Fibroblast of peridontal ligament (primary cell): ENCODE data around the gene SMARCAD1.
"Not testable (repeated sequence)": the region's sequence is repeated elsewhere in the genome, so short reads cannot be mapped to it uniquely, and the experiment has no call there.

Experiments used
- DNase-seq: peaks from one replicate; pipeline ENCODE4 v3.0.0-alpha.2; 2010; ENCODE audit errors: extremely low read depth

The SMARCAD1 gene

DNA sequence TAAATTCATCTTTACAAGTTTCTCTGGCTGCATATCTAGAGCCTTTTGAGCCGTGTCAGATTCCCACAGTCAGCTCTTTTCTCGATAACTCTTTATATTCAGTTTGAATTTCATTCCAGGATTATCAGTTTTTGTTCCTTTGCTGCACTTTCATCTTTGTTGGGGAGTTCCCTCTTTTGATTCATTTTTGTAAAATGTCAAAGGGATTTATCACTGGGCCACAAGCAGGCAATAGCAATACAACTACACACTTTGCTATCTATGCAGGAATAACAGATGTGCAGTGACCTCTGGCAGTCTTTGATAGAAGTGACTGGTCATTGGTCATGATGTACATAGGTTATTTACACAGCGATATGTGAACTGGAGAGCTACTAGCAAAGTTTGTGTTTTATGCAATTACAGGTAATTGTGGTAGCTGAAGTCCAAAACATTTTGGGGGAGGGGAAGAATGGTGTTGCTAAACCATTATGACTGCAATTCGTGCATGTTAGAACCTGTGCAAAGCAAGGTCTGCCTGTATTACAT lies 91.1 kb downstream of the SMARCAD1 start:
- no peak for DNase-seq

DNA sequence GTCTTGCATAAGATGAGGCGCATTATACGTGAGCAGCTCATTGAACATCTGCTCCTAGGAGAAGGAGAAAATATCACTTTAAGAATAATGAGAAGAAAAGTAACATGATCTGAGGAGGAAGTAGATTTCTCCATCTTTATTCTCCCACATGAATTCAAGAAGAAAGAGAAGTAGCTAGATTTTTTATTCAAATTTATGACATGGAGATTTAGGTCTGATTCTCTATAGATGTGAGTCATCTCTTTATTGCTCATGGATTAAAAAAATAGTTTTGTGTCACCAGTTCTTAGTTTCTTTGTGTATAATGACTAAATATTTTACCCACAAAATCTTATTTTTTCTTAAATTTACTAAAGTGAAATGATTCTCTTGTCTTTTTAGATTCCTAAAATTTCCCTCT lies 94.5 kb downstream of the SMARCAD1 start:
- peak; percentile 11 for DNase-seq

- DNase-seq: peak; percentile 65
These were observed 96.8 kb downstream of the SMARCAD1 start for GRCh38 chr4:94304365-94304971.

DNA sequence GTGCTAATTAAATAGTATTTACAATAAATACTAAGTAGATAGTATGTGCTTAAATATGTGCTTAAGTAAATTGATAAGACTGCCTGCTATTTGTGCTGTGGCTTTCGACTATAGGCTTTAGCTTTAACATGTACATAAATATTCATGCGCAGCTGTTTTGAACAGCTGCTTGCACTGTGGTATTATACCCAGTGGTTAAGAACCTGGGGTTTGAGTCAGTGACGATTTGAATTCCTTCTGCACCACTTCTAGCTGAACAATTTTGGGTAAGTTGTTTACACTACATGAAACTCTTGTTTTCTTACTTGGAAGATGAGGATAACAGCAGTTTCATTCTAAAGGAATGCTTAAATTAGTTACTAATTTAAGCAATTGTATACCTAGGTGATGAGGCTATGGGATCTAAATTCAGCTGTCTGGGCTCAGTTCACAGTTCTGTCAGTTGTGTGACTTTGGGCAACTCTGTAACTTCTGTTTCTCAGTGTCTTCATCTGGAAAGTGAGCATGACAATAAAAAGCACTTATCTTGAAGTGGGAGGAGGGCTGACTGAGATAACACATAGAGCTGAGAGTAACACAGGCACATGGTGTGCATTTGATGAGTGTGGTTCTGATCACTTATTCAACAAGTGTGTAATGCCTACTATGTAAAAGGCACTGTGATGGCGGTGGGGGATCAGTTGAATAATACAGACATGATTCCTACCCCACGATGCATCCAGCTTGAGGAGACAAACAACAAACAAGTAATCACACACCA lies 98.0 kb downstream of the SMARCAD1 start:
- peak; percentile 54 for DNase-seq

- no peak for DNase-seq
These were observed 99.0 kb downstream of the SMARCAD1 start for GRCh38 chr4:94306713-94307112.

DNA sequence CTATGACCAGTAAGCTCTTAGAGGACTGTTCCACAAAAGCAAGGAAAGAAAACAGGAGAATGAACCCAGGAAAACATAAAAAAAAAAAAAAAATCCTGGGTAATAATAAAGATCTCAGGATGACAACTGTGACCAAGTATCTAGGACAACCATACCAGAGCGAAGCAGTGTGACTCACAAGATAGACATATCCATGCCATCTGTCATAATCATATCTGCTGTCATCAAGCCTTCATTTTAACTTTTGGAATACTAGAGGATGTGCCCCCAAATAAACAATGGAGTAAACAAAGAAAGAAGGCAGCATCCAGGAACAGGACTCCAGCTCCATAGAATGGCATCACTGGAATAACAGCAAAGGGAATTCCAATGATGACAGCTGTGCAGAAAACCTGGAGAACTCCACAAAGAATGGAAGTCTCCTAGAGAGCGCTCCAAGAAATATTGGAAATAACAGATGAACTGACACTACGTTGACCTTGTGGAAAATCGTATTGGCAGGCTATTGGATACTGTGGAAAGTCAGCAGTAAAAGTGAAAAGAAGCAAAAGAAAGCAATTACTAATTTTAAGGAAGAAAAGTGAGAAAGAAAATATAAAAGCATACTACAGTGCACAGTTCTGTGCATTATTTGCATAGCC lies 99.7 kb downstream of the SMARCAD1 start:
- DNase-seq: no peak

DNA sequence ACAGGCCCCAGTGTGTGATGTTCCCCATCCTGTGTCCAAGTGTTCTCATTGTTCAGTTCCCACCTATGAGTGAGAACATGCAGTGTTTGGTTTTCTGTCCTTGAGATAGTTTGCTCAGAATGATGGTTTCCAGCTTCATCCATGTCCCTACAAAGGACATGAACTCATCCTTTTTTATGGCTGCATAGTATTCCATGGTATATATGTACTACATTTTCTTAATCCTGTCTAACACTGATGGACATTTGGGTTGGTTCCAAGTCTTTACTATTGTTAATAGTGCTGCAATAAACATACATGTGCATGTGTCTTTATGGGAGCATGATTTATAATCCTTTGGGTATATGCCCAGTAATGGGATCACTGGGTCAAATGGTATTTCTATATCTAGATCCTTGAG lies 112.3 kb downstream of the SMARCAD1 start:
- not testable (repeated sequence) for DNase-seq

GRCh38 chr4:94325835-94326234 lies 118.2 kb downstream of the SMARCAD1 start:
- DNase-seq: no peak

- no peak for DNase-seq
These were observed 122.3 kb downstream of the SMARCAD1 start for GRCh38 chr4:94329933-94330332.

- DNase-seq: no peak
These were observed 125.4 kb downstream of the SMARCAD1 start for GRCh38 chr4:94332983-94333590.

- DNase-seq: no peak
These were observed 126.2 kb downstream of the SMARCAD1 start for GRCh38 chr4:94333866-94334265.

GRCh38 chr4:94334476-94334875 lies 126.8 kb downstream of the SMARCAD1 start:
- no peak for DNase-seq

- DNase-seq: no peak
These were observed 127.3 kb downstream of the SMARCAD1 start for GRCh38 chr4:94334962-94335361.

GRCh38 chr4:94336303-94336702 lies 128.6 kb downstream of the SMARCAD1 start:
- DNase-seq: no peak

DNA sequence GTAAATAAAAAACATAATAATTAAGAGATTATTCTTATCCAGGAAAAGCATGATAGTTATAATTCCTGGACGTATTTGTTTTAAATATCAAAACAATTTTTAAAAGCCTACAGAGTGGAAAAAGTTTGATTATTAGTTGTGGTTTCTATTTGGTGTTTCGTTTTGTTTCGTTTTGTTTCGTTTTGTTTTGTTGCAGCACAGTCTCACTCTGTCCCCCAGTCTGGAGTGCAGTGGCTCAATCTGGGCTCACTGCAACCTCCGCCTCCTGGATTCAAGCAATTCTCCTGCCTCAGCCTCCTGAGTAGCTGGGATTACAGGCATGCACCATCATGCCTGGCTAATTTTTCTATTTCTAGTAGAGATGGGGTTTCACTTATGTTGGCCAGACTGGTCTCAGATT lies 129.1 kb downstream of the SMARCAD1 start:
- not testable (repeated sequence) for DNase-seq

GRCh38 chr4:94338681-94339351 lies 131.2 kb downstream of the SMARCAD1 start:
- no peak for DNase-seq

- DNase-seq: no peak
These were observed 132.1 kb downstream of the SMARCAD1 start for GRCh38 chr4:94339779-94340178.
